GM21528 (cell line): ENCODE measurements around the gene MGAT5.

Experiments
- ATAC-seq: cut with Tn5 transposase; IDR thresholded peaks from one replicate; pipeline ENCODE4 v1.9.1; 2021; ENCODE audit warnings: mild to moderate bottlenecking, moderate library complexity; ENCODE audit not compliant: unreplicated experiment, low FRiP score

MGAT5 gene

GRCh38 chr2:134436706-134437105 is 182.8 kb downstream of the MGAT5 start:
- ATAC-seq = no peak

DNA sequence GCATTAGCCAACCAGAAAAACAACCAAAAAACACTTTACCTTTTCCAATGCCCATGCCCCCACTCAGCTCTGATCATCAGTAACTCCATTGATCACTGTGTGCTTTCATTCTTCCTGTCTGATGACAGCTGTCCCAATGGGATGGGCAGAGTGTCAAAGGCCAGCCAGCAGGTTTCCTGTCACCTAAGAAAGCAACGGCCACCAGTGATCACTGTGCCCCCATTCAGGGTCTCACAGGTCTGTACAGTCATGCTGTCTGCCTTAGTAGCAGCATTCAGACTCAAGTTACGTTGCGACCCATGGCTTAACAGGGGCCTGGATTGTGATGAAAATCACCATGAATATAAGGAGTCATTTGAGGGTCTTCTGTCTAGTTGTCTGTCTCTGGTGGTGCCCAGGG is 184.5 kb downstream of the MGAT5 start:
- ATAC-seq = no peak

- no peak for ATAC-seq
Measured at GRCh38 chr2:134440336-134440909, 186.6 kb downstream of the MGAT5 start.

GRCh38 chr2:134441153-134441863 is 187.4 kb downstream of the MGAT5 start:
- no peak for ATAC-seq

DNA sequence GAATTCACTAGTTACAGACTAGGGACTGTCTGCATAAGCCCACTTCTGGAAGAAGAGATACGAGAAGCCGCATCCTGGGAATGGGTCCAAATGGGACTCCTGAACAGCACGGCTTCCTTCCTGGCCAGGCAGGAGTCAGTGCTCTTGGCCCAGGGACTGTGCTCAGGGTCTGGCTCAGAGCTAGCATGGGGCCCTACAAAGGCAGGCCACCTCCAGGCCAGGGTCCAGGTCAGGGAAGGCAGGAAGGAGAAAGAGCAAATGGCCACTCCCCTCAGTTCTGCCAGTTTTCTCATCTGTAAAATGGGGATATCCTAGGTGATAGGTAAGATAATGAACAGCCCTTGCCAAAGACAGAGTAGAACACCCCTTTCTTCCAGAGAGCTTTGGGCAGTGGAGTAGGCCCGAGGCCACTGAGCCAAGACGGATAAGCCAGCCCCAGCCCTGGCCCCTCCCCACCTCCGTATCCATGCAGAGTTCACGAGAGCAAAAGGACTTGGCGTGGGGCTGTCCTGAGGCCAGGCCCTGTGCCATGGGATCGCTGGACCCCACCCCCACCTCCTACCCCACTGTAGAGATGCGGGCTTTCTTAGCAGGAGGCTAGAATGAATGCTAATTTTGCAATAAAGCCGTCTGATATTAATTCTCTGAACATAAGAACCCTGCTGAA is 190.1 kb downstream of the MGAT5 start:
- ATAC-seq = no peak

GRCh38 chr2:134445116-134445515 is 191.2 kb downstream of the MGAT5 start:
- ATAC-seq = no peak

DNA sequence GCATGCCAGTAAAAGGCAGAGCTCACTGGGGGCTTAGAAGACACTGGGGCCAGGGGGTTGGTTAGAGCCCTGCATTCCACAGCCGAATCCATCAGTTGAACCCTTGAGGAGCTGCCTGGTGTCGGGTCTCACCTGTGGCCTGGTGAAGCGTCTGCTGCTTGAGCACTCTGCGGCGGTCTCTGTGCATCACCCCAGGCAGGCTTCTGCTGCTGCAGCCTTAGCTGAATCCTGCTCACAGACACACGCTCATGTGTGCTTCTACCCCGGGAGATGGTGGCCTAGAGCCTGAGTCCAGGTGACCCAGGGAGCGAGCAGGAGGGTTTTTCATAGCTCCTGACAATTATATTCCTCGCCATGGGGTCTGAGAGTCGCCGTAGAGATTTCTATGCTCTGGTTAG is 192.1 kb downstream of the MGAT5 start:
- no peak for ATAC-seq

DNA sequence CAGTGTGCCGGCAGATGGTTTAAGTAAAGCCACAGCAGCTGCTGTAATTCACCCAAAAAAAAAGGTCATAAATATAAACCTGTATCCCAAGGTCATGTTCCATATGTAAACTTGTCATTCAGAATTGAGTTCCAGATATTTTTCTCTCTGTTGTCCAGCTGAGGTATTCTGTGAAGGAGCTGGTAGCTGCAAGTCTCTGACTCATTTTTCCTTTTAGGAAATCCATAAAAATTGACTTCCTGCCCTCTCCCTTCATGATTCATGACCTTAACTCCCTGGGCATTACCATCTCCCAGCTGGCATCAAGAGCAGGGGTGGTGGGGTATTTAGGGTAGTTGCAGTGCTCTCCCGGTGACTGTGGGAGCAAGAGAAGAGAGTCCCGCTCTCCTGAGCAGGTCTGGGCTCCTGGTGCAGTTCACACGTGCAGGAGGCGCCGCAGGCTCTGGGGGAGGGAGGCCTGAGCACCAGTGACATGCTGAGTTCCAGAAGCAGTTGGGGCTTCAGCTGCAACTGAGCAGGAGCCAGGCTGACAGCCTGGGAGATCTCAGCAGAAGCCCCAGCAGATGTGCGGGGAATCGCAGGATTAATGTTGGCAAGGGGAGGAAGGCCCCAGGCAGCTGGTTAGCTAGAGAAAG is 192.6 kb downstream of the MGAT5 start:
- ATAC-seq = no peak

DNA sequence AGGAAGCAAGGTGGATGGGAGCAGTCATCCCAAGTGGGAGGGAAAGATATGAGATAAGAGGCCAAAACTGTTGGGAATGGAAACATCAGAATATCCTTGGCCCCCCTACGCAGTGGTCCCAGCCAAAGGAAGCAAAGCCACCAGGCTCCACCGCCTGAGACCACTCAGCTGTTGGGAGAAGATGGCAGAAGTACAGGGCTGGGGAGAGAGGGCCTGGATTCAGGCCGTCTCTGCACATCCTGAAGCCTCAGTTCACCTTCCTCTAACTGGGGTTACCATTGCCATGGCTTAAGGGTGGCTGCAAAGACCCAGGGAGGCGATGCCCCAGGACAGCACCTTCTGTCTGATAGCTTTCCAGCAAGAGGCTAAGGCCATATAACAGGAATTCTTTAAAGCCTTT is 193.8 kb downstream of the MGAT5 start:
- ATAC-seq = no peak

- ATAC-seq = no peak
Measured at GRCh38 chr2:134448650-134449049, 194.8 kb downstream of the MGAT5 start.

- ATAC-seq = no peak
Measured at GRCh38 chr2:134449157-134449556, 195.3 kb downstream of the MGAT5 start.

GRCh38 chr2:134449751-134450513 is 196.1 kb downstream of the MGAT5 start:
- ATAC-seq = no peak

GRCh38 chr2:134451347-134451630 is 197.4 kb downstream of the MGAT5 start:
- ATAC-seq = no peak

GRCh38 chr2:134452042-134452733 is 198.3 kb downstream of the MGAT5 start:
- ATAC-seq = no peak

DNA sequence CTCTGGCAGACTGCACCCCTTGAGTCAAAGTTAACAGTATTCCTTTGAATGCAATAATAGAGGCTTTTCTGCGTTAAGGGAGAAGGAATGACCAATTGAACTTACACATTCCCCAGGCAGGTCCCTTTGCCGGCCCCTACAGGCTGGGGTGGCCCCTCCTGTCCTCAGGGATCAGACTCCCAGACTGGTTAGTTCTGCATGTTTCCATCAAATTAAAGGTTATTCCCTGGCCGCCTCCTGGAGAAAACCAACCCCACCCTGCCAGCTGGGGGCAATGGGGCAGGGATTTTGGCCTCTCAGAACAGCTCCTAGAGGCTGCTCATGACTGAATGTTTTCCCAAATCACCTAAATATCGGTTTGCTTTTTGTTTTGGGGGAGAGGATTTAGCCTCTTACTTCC is 199.6 kb downstream of the MGAT5 start:
- no peak for ATAC-seq

DNA sequence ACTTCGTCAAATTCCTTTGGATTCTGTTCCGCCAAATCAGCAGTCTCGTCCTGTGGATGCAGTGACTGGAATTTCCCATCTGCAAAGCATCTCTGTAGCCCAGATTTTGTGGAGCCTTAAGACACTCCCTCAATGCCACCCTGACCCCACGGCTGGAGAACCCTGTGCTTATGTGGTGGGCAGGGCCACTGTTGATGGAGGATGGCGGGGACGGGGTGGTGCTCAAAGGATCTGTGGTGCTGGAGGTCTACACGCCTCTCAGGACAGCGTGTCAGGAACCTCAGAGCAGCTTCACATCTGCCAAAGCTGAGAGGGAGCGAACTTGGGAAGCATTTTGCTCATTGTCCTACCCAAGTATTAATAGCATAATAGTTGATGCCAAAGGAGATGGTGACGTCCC is 200.1 kb downstream of the MGAT5 start:
- ATAC-seq = no peak

- ATAC-seq = no peak
Measured at GRCh38 chr2:134454426-134454825, 200.6 kb downstream of the MGAT5 start.

GRCh38 chr2:134454931-134455330 is 201.1 kb downstream of the MGAT5 start:
- ATAC-seq = no peak

- ATAC-seq = no peak
Measured at GRCh38 chr2:134455426-134455825, 201.6 kb downstream of the MGAT5 start.

- no peak for ATAC-seq
Measured at GRCh38 chr2:134457353-134457752, 203.5 kb downstream of the MGAT5 start.
